ENCODE data around the gene BLACAT1.

Gene BLACAT1

DNA sequence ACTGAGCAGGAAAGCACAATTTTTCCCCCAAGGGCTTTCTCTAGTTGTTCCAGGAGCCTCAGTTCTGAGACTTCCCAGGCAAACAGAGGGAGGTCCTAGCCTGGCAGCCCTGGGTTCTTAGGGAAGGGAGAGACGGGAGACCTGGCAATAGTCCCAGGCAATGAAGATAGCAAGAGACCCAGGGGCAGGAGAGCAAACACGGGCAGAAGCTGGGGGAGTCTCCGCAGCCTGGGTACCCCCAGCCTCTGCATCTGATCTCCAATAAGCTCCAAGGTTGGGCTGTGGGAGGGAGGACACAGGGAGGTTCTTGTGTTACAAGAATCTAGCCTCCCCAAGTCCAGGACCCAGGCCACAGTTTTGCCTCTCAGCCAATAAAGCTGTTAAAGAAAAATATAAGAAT, 2.4 kb downstream of the BLACAT1 start:
- DNase-seq = no peak

GRCh38 chr1:205452933-205453332, 2.9 kb downstream of the BLACAT1 start:
- DNase-seq = no peak

GRCh38 chr1:205452364-205452763, 3.5 kb downstream of the BLACAT1 start:
- no peak for DNase-seq

DNA sequence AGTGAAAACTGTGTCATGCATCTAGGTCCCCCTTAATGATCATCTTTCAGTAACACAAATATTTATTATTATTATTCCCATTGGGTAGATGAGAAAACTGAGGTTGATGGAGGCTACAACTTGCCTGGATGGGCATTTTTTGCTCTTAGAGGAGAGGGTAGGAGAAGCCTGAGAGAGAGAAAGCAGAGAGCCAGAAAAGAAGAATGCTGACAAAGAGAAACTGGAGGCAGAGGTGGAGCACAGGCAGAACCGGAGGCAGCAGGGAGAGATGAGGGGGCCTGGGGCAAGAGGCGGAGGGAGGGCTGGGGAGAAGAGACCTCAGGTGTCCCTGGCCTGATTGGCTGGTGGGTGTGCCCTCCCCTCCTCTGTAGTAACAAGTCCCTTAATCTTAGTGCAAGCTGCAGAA, 4.1 kb downstream of the BLACAT1 start:
- no peak for DNase-seq

- no peak for DNase-seq
Observed at GRCh38 chr1:205451202-205451601, 4.6 kb downstream of the BLACAT1 start.

GRCh38 chr1:205450448-205450847, 5.4 kb downstream of the BLACAT1 start:
- no peak for DNase-seq

GRCh38 chr1:205449750-205450443, 5.9 kb downstream of the BLACAT1 start:
- DNase-seq = peak; percentile 51

DNA sequence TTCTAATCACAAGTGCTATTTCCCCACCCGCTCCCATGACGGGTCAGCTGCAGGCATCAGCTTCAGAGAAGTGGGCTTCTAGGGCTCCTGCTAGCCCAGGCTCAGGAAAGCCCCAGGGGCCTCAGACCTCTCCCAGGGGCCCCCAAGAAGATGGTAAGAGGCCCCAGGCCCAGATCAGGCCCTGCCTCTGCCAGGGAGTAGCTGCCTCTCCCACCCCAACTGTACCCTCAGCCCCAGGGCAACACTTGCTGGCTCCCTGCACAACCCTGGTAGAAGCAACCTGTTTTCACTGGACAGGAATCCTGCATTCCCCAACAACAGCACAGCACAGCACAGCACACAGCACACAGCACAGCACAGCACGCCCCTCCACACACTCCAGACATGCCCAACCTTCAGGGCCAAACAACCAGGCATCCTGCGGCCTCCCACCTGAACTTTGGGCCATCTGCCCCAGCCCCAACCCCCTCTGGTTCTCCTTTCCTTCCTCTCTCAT, 6.5 kb downstream of the BLACAT1 start:
- DNase-seq = no peak

GRCh38 chr1:205448540-205449253, 7.1 kb downstream of the BLACAT1 start:
- DNase-seq = no peak

DNA sequence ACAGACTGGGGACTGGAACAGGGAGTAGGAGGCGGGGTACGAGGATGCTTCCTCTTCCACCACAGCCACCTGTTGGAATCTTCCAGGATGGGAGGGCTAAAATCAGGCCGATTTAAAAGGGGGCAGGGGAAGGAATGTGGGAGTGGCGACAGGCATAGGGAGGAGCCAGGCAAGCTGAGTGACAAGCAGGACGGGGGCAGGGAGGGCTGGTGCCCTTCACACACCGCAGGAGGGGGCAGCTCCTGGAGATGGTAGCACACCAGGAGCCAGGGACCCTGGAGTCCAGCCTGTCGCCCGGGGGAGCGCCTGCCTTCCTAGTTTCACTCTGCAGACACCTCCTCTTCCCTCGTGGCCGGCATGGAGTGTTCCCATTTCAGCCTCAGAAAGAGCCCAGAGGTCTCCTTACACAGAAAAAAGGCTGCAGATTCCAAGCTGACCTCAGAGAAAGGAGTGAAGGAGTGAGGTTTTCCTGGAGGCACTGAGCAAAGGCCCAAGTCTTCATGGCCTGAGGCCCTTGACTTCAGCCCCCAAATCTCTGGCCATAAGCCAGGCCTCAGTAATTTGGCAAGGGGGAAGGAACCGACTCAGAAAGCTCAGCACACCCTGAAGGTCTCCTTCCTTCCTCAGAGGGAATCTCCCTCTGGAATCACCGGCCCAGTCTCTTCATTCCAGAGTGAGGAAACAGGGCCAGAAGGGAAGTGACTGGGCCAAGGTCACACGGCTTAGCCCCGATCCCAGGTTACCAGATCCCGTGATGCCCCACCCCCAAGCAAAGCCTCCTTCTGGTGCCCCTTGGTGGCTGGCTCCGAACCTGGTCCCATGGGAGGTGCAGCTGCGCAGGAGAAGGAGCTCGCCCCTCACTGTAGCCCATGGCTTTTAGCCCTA, 8.1 kb downstream of the BLACAT1 start:
- no peak for DNase-seq

- DNase-seq = no peak
Observed at GRCh38 chr1:205446828-205447227, 9.0 kb downstream of the BLACAT1 start.

GRCh38 chr1:205445646-205445935, 10.3 kb downstream of the BLACAT1 start:
- DNase-seq = no peak

DNA sequence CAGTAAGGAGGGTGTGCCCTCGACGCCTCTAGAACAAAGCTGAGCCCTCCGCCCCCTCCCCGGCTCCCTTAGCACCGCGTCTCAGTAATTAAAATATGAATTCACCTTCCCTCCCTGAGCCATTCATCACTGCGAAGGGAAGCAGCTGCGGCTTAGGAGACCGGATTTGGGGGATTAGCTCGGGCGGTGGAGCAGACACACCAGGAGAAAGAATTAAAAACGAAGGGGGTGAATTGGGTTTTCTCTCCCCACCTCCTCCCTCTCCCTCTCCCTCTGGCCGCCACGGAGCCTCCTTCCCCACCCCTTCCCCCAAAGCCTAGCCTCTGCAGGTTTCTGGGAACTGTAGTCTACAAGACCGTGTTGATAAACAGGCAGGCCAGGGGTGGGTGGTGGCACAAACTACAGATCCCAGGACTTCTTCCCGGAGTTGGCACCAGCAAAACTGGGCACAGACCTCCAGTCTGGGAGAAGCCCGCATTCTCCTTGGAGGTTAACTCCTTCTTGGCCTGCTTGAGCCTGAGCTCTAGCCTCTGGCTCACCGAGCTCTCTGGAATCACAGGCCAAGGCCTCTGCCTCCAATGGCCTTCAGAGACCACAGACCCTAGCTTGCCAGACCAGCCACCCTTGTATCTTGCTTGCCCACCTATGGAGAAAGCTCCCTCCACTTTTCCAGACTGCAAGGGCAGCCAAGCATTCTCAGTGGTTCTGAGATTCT, 10.8 kb downstream of the BLACAT1 start:
- DNase-seq = peak; percentile 50

- peak; percentile 15 for DNase-seq
Observed at GRCh38 chr1:205444300-205444930, 11.4 kb downstream of the BLACAT1 start.

GRCh38 chr1:205443585-205444299, 12.1 kb downstream of the BLACAT1 start:
- DNase-seq = no peak

- no peak for DNase-seq
Observed at GRCh38 chr1:205442051-205442725, 13.7 kb downstream of the BLACAT1 start.

DNA sequence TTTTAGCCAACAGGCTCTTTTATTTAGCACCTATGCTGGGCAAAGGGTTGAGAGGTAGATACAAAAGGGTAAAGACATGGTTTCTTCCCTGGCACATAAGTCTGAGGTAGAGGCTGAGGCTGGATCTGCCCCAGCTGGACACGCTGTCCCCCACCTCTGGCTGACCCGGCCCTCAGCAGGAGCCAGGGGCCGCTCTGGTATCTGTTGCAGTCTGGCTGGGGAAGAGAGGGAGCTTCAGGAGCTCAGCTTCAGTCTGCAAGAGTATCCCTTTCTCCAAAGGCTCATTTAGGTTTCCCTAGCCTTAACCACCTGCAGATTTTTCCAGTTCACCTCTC, 14.2 kb downstream of the BLACAT1 start:
- DNase-seq = no peak

GRCh38 chr1:205441318-205441633, 14.6 kb downstream of the BLACAT1 start:
- no peak for DNase-seq

- peak; percentile 35 for DNase-seq
Observed at GRCh38 chr1:205440476-205441317, 15.1 kb downstream of the BLACAT1 start.

DNA sequence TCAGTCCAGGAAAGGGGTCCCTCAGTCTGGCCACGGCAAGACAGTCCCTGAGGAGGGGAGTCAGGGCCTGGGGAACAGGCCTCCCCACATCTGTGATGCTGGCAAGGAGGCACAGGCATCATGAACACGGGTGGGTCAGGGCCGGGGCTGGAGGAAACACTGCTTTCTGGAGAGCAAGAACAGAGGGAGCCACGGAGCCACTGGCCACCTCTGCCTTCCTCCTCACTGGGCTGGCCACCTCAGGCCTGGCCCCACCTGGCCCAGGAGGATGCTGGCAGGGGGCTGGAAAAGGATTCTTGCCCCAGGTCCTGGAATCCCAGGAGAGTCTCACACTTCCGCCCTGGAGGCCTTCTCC, 15.7 kb downstream of the BLACAT1 start:
- DNase-seq = no peak

Measured in fibroblast of skin of abdomen (primary cell).